Upper lobe of left lung (tissue), 6 donors: ENCODE measurements around the gene MYH8. TPM values are rescaled to one million over a fixed set of nuclear protein-coding genes. Genes with fewer than 3 reads are reported as not detected.

Experiments
- ATAC-seq, 2 donors: fragments of 200-7000 bp; cut with Tn5 transposase; one replicate each; pipeline ENCODE4 v1.9.1; 2022; ENCODE audit warnings: mild to moderate bottlenecking in 2 of 2, moderate library complexity in 2 of 2; ENCODE audit not compliant: low FRiP score in 2 of 2
- DNase-seq, 2 donors: peaks; one replicate each; pipeline ENCODE4 v3.0.0-alpha.2; 2019 to 2020
- H3K27ac ChIP-seq, 4 donors: fragments of 200-600 bp; sonication (generic); one replicate each; pipeline ENCODE4 v1.5.1; 2016 to 2019
- H3K27me3 ChIP-seq, 4 donors: fragments of 200-600 bp; sonication (generic); one replicate each; pipeline ENCODE4 v1.5.1; 2017 to 2019
- H3K36me3 ChIP-seq, 4 donors: fragments of 200-600 bp; sonication (generic); one replicate each; pipeline ENCODE4 v1.5.1; 2016 to 2019
- H3K4me1 ChIP-seq, 4 donors: fragments of 200-600 bp; sonication (generic); one replicate each; pipeline ENCODE4 v1.5.1; 2018 to 2019
- H3K4me3 ChIP-seq, 4 donors: fragments of 200-600 bp; sonication (generic); one replicate each; pipeline ENCODE4 v1.5.1; 2017 to 2019; ENCODE audit warnings: mild to moderate bottlenecking in 2 of 4, moderate library complexity in 1 of 4
- H3K9me3 ChIP-seq, 4 donors: fragments of 200-600 bp; sonication (generic); one replicate each; pipeline ENCODE4 v1.5.1; 2018 to 2019
- CTCF ChIP-seq, 6 experiments: fragments of 450-650 bp in 4 of 6; fragments of 200-600 bp in 2 of 6; sonication (generic) in 2 of 6; IDR thresholded peaks; one replicate each; pipeline ENCODE4 v1.5.1; 2016 to 2019; ENCODE audit warnings: antibody characterized with exemption in 6 of 6
- EP300 ChIP-seq, 4 donors: sonication (generic); formaldehyde crosslinking; IDR thresholded peaks; one replicate each; pipeline ENCODE4 v1.5.1; 2017; ENCODE audit warnings: antibody characterized with exemption in 4 of 4, control low read depth in 2 of 4
- POLR2A ChIP-seq, 4 donors: fragments of 450-650 bp; IDR thresholded peaks; one replicate each; pipeline ENCODE4 v1.5.1; 2016 to 2017; ENCODE audit warnings: antibody characterized with exemption in 4 of 4, mild to moderate bottlenecking in 2 of 4
- POLR2AphosphoS5 ChIP-seq, 2 donors: sonication (generic); formaldehyde crosslinking; IDR thresholded peaks; one replicate each; pipeline ENCODE4 v1.5.1; 2017; ENCODE audit warnings: antibody characterized with exemption in 2 of 2
- WGBS, 2 donors: methylation state at CpG; one replicate each; pipeline ENCODE4 v1.1.5; 2017 to 2018; 5-methylcytosine and 5-hydroxymethylcytosine counted together
- total RNA-seq, 6 donors: library from RNA; depleted of rRNA in 4 of 6; stranded (reverse); fragments of >200 nt in 4 of 6; gene quantifications; one replicate each; pipeline versions ENCODE4 v1.1.0 to v1.2.1, GENCODE V29; 2016 to 2021
- donor health status: DM: no; HTN: no; CAD: no; lungs with moderate emphysema.
- donor health status: DM: no; HTN: yes; CAD: no; lungs with severe emphysema.

MYH8 gene
- total RNA-seq, 6 donors from 2014 or later, result not detected

- Histone ChIP-seq H3K9me3 (no peaks in the 10 kb centered on the region), H3K4me3 (no peak within 1 kb of the TSS), H3K27me3 (no peaks in the 10 kb centered on the region), H3K27ac (no peak within 1 kb of the TSS), H3K36me3 (no peaks in the 10 kb centered on the region), H3K4me1 (no peaks in the 10 kb centered on the region)
- TF ChIP-seq EP300 (IDR thresholded peaks at IDR 0.05) (no peak), CTCF (IDR thresholded peaks at IDR 0.05) (no peak), POLR2A (IDR thresholded peaks at IDR 0.05) (no peak), POLR2AphosphoS5 (IDR thresholded peaks at IDR 0.05) (no peak)
- DNase-seq (no peak), ATAC-seq (no peak)
- 71 to 72% methylated on average over 5 of the region's 5 CpGs for WGBS, 2 donors
Measured at GRCh38 chr17:10372906-10373305, 48.8 kb downstream of the MYH8 start, which contains the start of gene MYH13. MYH13 (minus strand) TSS chr17:10373006; CDS start chr17:10364530, 8,476 bp downstream.

GRCh38 chr17:10370016-10370608 is 51.6 kb downstream of the MYH8 start:
- DNase-seq (no peak), ATAC-seq (peak in 1 of 2 donors; percentile 26)
- H3K27ac ChIP-seq, result no peak overlapping the region
- H3K36me3 ChIP-seq, result no peaks in the 10 kb centered on the region
- H3K27me3 ChIP-seq, result no peaks in the 10 kb centered on the region
- H3K4me1 ChIP-seq, result no peaks in the 10 kb centered on the region
- no peaks in the 10 kb centered on the region for H3K9me3 ChIP-seq
- TF ChIP-seq POLR2AphosphoS5 (IDR thresholded peaks at IDR 0.05) (no peak), EP300 (IDR thresholded peaks at IDR 0.05) (no peak), CTCF (IDR thresholded peaks at IDR 0.05) (no peak), POLR2A (IDR thresholded peaks at IDR 0.05) (no peak)
- WGBS, 2 donors, result 60 to 69% methylated on average over 7 of the region's 7 CpGs
- H3K4me3 ChIP-seq, result no peak overlapping the region

GRCh38 chr17:10369239-10369638 is 52.5 kb downstream of the MYH8 start:
- H3K36me3 ChIP-seq, result no peaks in the 10 kb centered on the region
- no peaks in the 10 kb centered on the region for H3K4me1 ChIP-seq
- no peak overlapping the region for H3K4me3 ChIP-seq
- H3K27me3 ChIP-seq, result no peaks in the 10 kb centered on the region
- H3K27ac ChIP-seq, result no peak overlapping the region
- 76 to 78% methylated on average over 1 of the region's 1 CpG for WGBS, 2 donors
- no peak for DNase-seq
- H3K9me3 ChIP-seq, result no peaks in the 10 kb centered on the region
- TF ChIP-seq POLR2AphosphoS5 (IDR thresholded peaks at IDR 0.05) (no peak), POLR2A (IDR thresholded peaks at IDR 0.05) (no peak), CTCF (IDR thresholded peaks at IDR 0.05) (no peak), EP300 (IDR thresholded peaks at IDR 0.05) (no peak)
- no peak for ATAC-seq

GRCh38 chr17:10368561-10368960 is 53.2 kb downstream of the MYH8 start:
- DNase-seq (no peak), ATAC-seq (no peak)
- TF ChIP-seq EP300 (IDR thresholded peaks at IDR 0.05) (no peak), CTCF (IDR thresholded peaks at IDR 0.05) (no peak), POLR2AphosphoS5 (IDR thresholded peaks at IDR 0.05) (no peak), POLR2A (IDR thresholded peaks at IDR 0.05) (no peak)
- 86 to 90% methylated on average over 3 of the region's 3 CpGs for WGBS, 2 donors
- no peak overlapping the region for H3K4me3 ChIP-seq
- H3K36me3 ChIP-seq, result no peaks in the 10 kb centered on the region
- no peaks in the 10 kb centered on the region for H3K4me1 ChIP-seq
- no peaks in the 10 kb centered on the region for H3K9me3 ChIP-seq
- H3K27me3 ChIP-seq, result no peaks in the 10 kb centered on the region
- no peak overlapping the region for H3K27ac ChIP-seq

- Histone ChIP-seq H3K27ac (no peak overlapping the region), H3K9me3 (no peaks in the 10 kb centered on the region), H3K4me1 (no peaks in the 10 kb centered on the region), H3K4me3 (no peak overlapping the region), H3K36me3 (no peaks in the 10 kb centered on the region), H3K27me3 (no peaks in the 10 kb centered on the region)
- ATAC-seq (no peak), DNase-seq (no peak)
- no peak for TF ChIP-seq EP300 (IDR thresholded peaks at IDR 0.05)
- no peak for TF ChIP-seq CTCF (IDR thresholded peaks at IDR 0.05)
- TF ChIP-seq POLR2AphosphoS5 (IDR thresholded peaks at IDR 0.05), result no peak
- no peak for TF ChIP-seq POLR2A (IDR thresholded peaks at IDR 0.05)
Measured at GRCh38 chr17:10360578-10360977, 61.2 kb downstream of the MYH8 start.
